Measurements from ENCODE around the gene MICAL2. TPM values are rescaled to one million over a fixed set of nuclear protein-coding genes. Genes with fewer than 3 reads are reported as not detected.

MICAL2 gene
- total and polyA plus RNA-seq, 2 of the 8 experiments (the other 6 are each of a cell fraction or from before 2014, with no cell fraction given), result 1.3 to 4.1 TPM

GRCh38 chr11:12232817-12233601 is 122.6 kb downstream of the MICAL2 start (continued):
- no peak for TF ChIP-seq PHF8 (conservative IDR thresholded peaks at IDR 0.05; ENCODE audit: low read depth, low read length)
- TF ChIP-seq RXRA (IDR thresholded peaks at IDR 0.05; ENCODE audit: insufficient read depth, low read depth, low read length), result no peak
- TF ChIP-seq POLR2A (IDR thresholded peaks at IDR 0.05; ENCODE audit: control extremely low read depth in 1 of 2, low read depth in 2 of 2, low read length in 2 of 2), result no peak
- no peak for TF ChIP-seq EP300 (IDR thresholded peaks at IDR 0.05; ENCODE audit: borderline replicate concordance in 1 of 2, low read depth in 2 of 2, low read length in 2 of 2)
- no peak for TF ChIP-seq GTF2F1 (IDR thresholded peaks at IDR 0.05; ENCODE audit: borderline replicate concordance, low read depth, low read length)
- TF ChIP-seq BRCA1 (IDR thresholded peaks at IDR 0.05; ENCODE audit: low read depth, low read length), result no peak
- TF ChIP-seq CBX8 (IDR thresholded peaks at IDR 0.05; ENCODE audit: borderline replicate concordance, low read depth, low read length), result no peak

All from H1 (cell line).